HG03354 (cell line): ENCODE results near the gene TMEM243.
A peak's percentile ranks its signal among the peaks of the same experiment; 100 is the strongest.
"Not testable (repeated sequence)": the region's sequence is repeated elsewhere in the genome, so short reads cannot be mapped to it uniquely, and the experiment has no call there.

ENCODE experiments used
- ATAC-seq: cut with Tn5 transposase; IDR thresholded peaks from one replicate; pipeline ENCODE4 v1.9.1; 2021; ENCODE audit warnings: mild to moderate bottlenecking; ENCODE audit not compliant: unreplicated experiment, poor library complexity, severe bottlenecking

Gene TMEM243

GRCh38 chr7:87219545-87220025 is at the start of gene TMEM243:
TSS of gene TMEM243 (minus strand) at chr7:87219732. CDS start at chr7:87219503, 229 bp downstream.
- peak; percentile 53 for ATAC-seq

- ATAC-seq: peak; percentile 67
Measured at GRCh38 chr7:87267239-87267900, 47.8 kb upstream of the TMEM243 start.

- no peak for ATAC-seq
Measured at GRCh38 chr7:87263537-87263936, 44.0 kb upstream of the TMEM243 start.

GRCh38 chr7:87253589-87254087 is 34.1 kb upstream of the TMEM243 start:
- ATAC-seq: no peak

- not testable (repeated sequence) for ATAC-seq
Measured at GRCh38 chr7:87245671-87246070, 26.1 kb upstream of the TMEM243 start.

GRCh38 chr7:87238464-87239051 is 19.0 kb upstream of the TMEM243 start:
- not testable (repeated sequence) for ATAC-seq

- no peak for ATAC-seq
Measured at GRCh38 chr7:87234949-87235348, 15.4 kb upstream of the TMEM243 start.

- no peak for ATAC-seq
Measured at GRCh38 chr7:87231711-87232110, 12.2 kb upstream of the TMEM243 start.

GRCh38 chr7:87231258-87231657 is 11.7 kb upstream of the TMEM243 start:
- ATAC-seq: no peak

GRCh38 chr7:87226495-87226894 is 7.0 kb upstream of the TMEM243 start:
- ATAC-seq: peak; percentile 57

- ATAC-seq: no peak
Measured at GRCh38 chr7:87225696-87226095, 6.2 kb upstream of the TMEM243 start.

- ATAC-seq: no peak
Measured at GRCh38 chr7:87223666-87224065, 4.1 kb upstream of the TMEM243 start.

GRCh38 chr7:87220734-87221215 is 1.2 kb upstream of the TMEM243 start:
- ATAC-seq: no peak

- ATAC-seq: peak; percentile 42
Measured at GRCh38 chr7:87220026-87220733, 648 bp upstream of the TMEM243 start.

- ATAC-seq: peak; percentile 0
Measured at GRCh38 chr7:87218796-87219544, 562 bp downstream of the TMEM243 start.

GRCh38 chr7:87217983-87218653 is 1.4 kb downstream of the TMEM243 start:
- no peak for ATAC-seq

- peak; percentile 60 for ATAC-seq
Measured at GRCh38 chr7:87216701-87217508, 2.6 kb downstream of the TMEM243 start.

GRCh38 chr7:87215046-87215445 is 4.5 kb downstream of the TMEM243 start:
- no peak for ATAC-seq
